Fibroblast of skin of right quadriceps (primary cell): Measurements from ENCODE around the gene FAM151B.
A peak's percentile ranks its signal among the peaks of the same experiment; 100 is the strongest.

Experiments
- DNase-seq: peaks from one replicate; pipeline ENCODE4 v3.0.0-alpha.2; 2013

Gene FAM151B

DNA sequence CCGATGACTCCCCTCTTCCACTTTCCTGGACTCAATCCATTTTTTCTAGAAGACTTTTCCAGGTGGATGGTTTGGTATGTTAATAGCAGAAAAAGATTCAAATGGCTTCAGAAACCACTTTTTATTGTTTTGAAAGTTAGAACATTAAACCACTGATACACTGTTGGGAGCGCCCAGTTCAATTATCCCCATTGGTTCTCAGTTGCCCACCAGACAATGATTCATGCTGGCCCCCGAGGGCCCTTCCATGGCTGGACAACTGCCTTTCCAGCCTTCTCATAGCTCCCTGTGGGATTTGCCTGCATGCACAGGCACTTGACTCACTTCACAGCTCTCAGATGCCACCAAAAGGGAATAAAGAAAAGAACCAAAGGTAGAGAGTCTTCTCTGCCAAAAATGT lies 103.5 kb downstream of the FAM151B start:
- peak; percentile 11 for DNase-seq

DNA sequence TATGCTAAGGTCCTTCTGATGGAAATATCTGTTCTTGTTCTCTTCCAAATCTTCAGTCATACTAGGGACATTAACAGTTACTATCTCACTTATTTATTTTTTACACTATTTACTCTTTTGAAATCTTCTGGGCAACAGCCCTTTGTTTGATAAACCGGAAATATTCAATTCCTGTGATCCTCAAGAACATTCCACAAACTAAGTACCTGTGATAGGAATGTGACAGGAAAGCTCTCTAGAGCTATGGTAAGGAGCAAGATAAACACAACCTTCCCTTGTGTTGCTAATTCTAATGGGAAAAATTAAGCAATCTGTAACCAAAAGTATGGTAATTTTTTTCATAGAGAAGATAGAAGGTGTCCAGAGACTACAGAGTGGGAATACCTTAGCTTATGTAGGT lies 104.2 kb downstream of the FAM151B start:
- no peak for DNase-seq
